Left renal pelvis (tissue), 4 donors: ENCODE results near the gene SNED1. TPM values are rescaled to one million over a fixed set of nuclear protein-coding genes. Genes with fewer than 3 reads are reported as not detected.

ENCODE experiments used
- DNase-seq, 4 donors: peaks; one replicate each; pipeline ENCODE4 v3.0.0-alpha.2; 2013; ENCODE audit warnings: low read depth in 4 of 4, low spot score in 3 of 4
- polyA plus RNA-seq, 4 donors: library from polyadenylated mRNA; unstranded; fragments of 120-200 nt; gene quantifications; one replicate each; pipeline ENCODE4 v1.2.1, GENCODE V29; 2013; ENCODE audit not compliant: insufficient read length in 4 of 4

Gene SNED1
- polyA plus RNA-seq, 4 donors = 7.3 to 10.8 (median 8.6) TPM

- no peak for DNase-seq
Observed at GRCh38 chr2:241020201-241020600, 21.8 kb downstream of the SNED1 start.

- DNase-seq = no peak
Observed at GRCh38 chr2:241020629-241021190, 22.3 kb downstream of the SNED1 start.

GRCh38 chr2:241025639-241026038 lies 27.2 kb downstream of the SNED1 start:
- DNase-seq = no peak

- no peak for DNase-seq
Observed at GRCh38 chr2:241029599-241030332, 31.3 kb downstream of the SNED1 start.

- no peak for DNase-seq
Observed at GRCh38 chr2:241030333-241030680, 31.9 kb downstream of the SNED1 start.

- DNase-seq = no peak
Observed at GRCh38 chr2:241030883-241031282, 32.5 kb downstream of the SNED1 start.

GRCh38 chr2:241031436-241032165 lies 33.2 kb downstream of the SNED1 start:
- DNase-seq = no peak

GRCh38 chr2:241033336-241033987 lies 35.0 kb downstream of the SNED1 start:
- no peak for DNase-seq

GRCh38 chr2:241033994-241034393 lies 35.6 kb downstream of the SNED1 start:
- DNase-seq = no peak

- no peak for DNase-seq
Observed at GRCh38 chr2:241034490-241035141, 36.2 kb downstream of the SNED1 start.

GRCh38 chr2:241035142-241035817 lies 36.9 kb downstream of the SNED1 start:
- no peak for DNase-seq

- DNase-seq = no peak
Observed at GRCh38 chr2:241035818-241036396, 37.5 kb downstream of the SNED1 start.

- DNase-seq = no peak
Observed at GRCh38 chr2:241036397-241036963, 38.1 kb downstream of the SNED1 start.

- DNase-seq = no peak
Observed at GRCh38 chr2:241036964-241037421, 38.6 kb downstream of the SNED1 start.

- DNase-seq = no peak
Observed at GRCh38 chr2:241037498-241037897, 39.1 kb downstream of the SNED1 start.

- no peak for DNase-seq
Observed at GRCh38 chr2:241038374-241039180, 40.2 kb downstream of the SNED1 start.

GRCh38 chr2:241039416-241039815 lies 41.0 kb downstream of the SNED1 start:
- DNase-seq = no peak

- DNase-seq = no peak
Observed at GRCh38 chr2:241040081-241040803, 41.8 kb downstream of the SNED1 start.
